Measurements from ENCODE around the gene AMELX. TPM values are rescaled to one million over a fixed set of nuclear protein-coding genes. Genes with fewer than 3 reads are reported as not detected.

The AMELX gene
- total and polyA plus RNA-seq, 7 donors = not detected

DNA sequence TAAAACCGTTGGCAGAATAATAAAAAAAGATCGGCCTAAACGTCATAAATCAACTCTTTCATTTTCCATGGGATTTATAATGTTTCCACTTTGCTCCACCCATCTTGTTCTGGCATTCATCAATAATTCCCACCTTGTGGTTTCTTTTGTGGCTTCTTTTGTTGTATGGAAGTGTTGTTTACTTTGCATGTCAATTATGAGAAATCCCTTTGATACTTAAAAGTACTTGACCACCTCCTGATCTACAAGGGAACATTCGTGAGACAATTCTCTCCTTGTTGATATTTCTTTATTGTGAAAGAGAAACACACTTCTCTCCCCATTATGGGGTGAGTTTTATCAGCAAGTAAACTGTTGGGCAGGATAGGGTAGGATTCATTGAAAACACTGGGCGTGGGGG, 2.8 kb downstream of the AMELX start:
- intact Hi-C loops (cut with DNase I) = no loop called here
- Histone ChIP-seq H3K4me3 (no peak overlapping the region), H3K9me3 (no peaks in the 10 kb centered on the region), H3K4me1 (peaks cover 0 to 14% (median 7%) of the 10 kb centered on the region in 4 donors), H3K36me3 (no peaks in the 10 kb centered on the region), H3K27me3 (no peaks in the 10 kb centered on the region), H3K27ac (peak overlapping the region in 2 of 4 donors; percentile 39 to 40)
- WGBS, 2 donors = 12 to 64% methylated on average over 5 of the region's 5 CpGs
- DNase-seq = no peak
- TF ChIP-seq POLR2AphosphoS5 (IDR thresholded peaks at IDR 0.05) (no peak), EP300 (IDR thresholded peaks at IDR 0.05) (no peak), POLR2A (IDR thresholded peaks at IDR 0.05) (no peak)
- TF ChIP-seq, protein P1, sequence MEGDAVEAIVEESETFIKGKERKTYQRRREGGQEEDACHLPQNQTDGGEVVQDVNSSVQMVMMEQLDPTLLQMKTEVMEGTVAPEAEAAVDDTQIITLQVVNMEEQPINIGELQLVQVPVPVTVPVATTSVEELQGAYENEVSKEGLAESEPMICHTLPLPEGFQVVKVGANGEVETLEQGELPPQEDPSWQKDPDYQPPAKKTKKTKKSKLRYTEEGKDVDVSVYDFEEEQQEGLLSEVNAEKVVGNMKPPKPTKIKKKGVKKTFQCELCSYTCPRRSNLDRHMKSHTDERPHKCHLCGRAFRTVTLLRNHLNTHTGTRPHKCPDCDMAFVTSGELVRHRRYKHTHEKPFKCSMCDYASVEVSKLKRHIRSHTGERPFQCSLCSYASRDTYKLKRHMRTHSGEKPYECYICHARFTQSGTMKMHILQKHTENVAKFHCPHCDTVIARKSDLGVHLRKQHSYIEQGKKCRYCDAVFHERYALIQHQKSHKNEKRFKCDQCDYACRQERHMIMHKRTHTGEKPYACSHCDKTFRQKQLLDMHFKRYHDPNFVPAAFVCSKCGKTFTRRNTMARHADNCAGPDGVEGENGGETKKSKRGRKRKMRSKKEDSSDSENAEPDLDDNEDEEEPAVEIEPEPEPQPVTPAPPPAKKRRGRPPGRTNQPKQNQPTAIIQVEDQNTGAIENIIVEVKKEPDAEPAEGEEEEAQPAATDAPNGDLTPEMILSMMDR (IDR thresholded peaks at IDR 0.05) = no peak

GRCh38 chrX:11298600-11298999, 5.4 kb downstream of the AMELX start:
- Histone ChIP-seq H3K27ac (no peak overlapping the region), H3K4me3 (no peak overlapping the region), H3K27me3 (no peaks in the 10 kb centered on the region), H3K36me3 (no peaks in the 10 kb centered on the region), H3K4me1 (peaks cover 0 to 25% (median 7%) of the 10 kb centered on the region in 4 donors), H3K9me3 (no peaks in the 10 kb centered on the region)
- no peak for DNase-seq
- intact Hi-C loops (cut with DNase I) = no loop called here
- 97 to 98% methylated on average over 9 of the region's 9 CpGs for WGBS, 2 donors
- TF ChIP-seq EP300 (IDR thresholded peaks at IDR 0.05) = no peak
- TF ChIP-seq, protein P1 (IDR thresholded peaks at IDR 0.05) = no peak
- TF ChIP-seq POLR2AphosphoS5 (IDR thresholded peaks at IDR 0.05) = no peak
- no peak for TF ChIP-seq POLR2A (IDR thresholded peaks at IDR 0.05)

DNA sequence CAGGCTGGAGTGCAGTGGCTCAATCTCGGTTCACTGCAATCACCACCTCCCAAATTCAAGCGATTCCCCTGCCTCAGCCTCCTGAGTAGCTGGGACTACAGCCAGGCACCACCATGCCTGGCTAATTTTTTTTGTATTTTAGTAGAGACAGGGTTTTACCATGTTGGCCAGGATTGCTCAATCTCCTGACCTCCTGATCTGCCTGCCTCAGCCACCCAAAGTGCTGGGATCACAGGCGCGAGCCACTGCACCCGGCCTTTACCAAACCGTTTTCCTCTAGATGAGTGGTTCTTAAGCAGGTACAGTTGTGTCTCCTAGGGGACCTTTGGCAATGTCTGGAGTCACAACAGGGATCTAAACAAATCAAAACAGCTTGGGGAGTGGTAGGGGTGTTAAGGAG, 11.6 kb downstream of the AMELX start:
- TF ChIP-seq POLR2A (IDR thresholded peaks at IDR 0.05) = no peak
- TF ChIP-seq POLR2AphosphoS5 (IDR thresholded peaks at IDR 0.05) = no peak
- TF ChIP-seq EP300 (IDR thresholded peaks at IDR 0.05) = no peak
- TF ChIP-seq, protein P1 (IDR thresholded peaks at IDR 0.05) = no peak
- no peaks in the 10 kb centered on the region for H3K36me3 ChIP-seq
- no peak overlapping the region for H3K27ac ChIP-seq
- no peak for DNase-seq
- H3K27me3 ChIP-seq = no peaks in the 10 kb centered on the region
- intact Hi-C loops (cut with DNase I) = no loop called here
- 91 to 93% methylated on average over 6 of the region's 6 CpGs for WGBS, 2 donors
- H3K9me3 ChIP-seq = no peaks in the 10 kb centered on the region
- peaks cover 0 to 11% (median 2%) of the 10 kb centered on the region in 4 donors for H3K4me1 ChIP-seq
- H3K4me3 ChIP-seq = no peak overlapping the region

GRCh38 chrX:11305641-11306040, 12.4 kb downstream of the AMELX start:
- peaks cover 0 to 11% (median 2%) of the 10 kb centered on the region in 4 donors for H3K4me1 ChIP-seq
- TF ChIP-seq, protein P1 (IDR thresholded peaks at IDR 0.05) = no peak
- no peak for TF ChIP-seq POLR2AphosphoS5 (IDR thresholded peaks at IDR 0.05)
- no peak overlapping the region for H3K27ac ChIP-seq
- DNase-seq = no peak
- H3K4me3 ChIP-seq = no peak overlapping the region
- intact Hi-C loops (cut with DNase I) = no loop called here
- H3K9me3 ChIP-seq = no peaks in the 10 kb centered on the region
- 82 to 95% methylated on average over 1 of the region's 1 CpG for WGBS, 2 donors
- no peaks in the 10 kb centered on the region for H3K27me3 ChIP-seq
- H3K36me3 ChIP-seq = no peaks in the 10 kb centered on the region

GRCh38 chrX:11309220-11309619, 16.0 kb downstream of the AMELX start:
- Histone ChIP-seq H3K27ac (no peak overlapping the region), H3K9me3 (no peaks in the 10 kb centered on the region), H3K4me1 (peaks cover 0 to 5% (median 0%) of the 10 kb centered on the region in 4 donors), H3K36me3 (no peaks in the 10 kb centered on the region), H3K4me3 (no peak overlapping the region), H3K27me3 (no peaks in the 10 kb centered on the region)
- intact Hi-C loops (cut with DNase I) = no loop called here
- 88 to 89% methylated on average over 5 of the region's 5 CpGs for WGBS, 2 donors
- no peak for TF ChIP-seq POLR2AphosphoS5 (IDR thresholded peaks at IDR 0.05)
- TF ChIP-seq EP300 (IDR thresholded peaks at IDR 0.05) = no peak
- TF ChIP-seq POLR2A (IDR thresholded peaks at IDR 0.05) = no peak
- TF ChIP-seq, protein P1 (IDR thresholded peaks at IDR 0.05) = no peak
- DNase-seq = no peak

Measured in sigmoid colon (tissue), 7 donors.